ENCODE data around the gene OSBP2.

The OSBP2 gene

GRCh38 chr22:30832407-30832987 is 137.8 kb downstream of the OSBP2 start:
- H3K27me3 ChIP-seq = no peaks in the 10 kb centered on the region
- no peak for DNase-seq
- no peak for TF ChIP-seq CTCF (IDR thresholded peaks at IDR 0.05; ENCODE audit: low read depth, low read length)
- H3K4me1 ChIP-seq = no peaks in the 10 kb centered on the region
- H3K4me3 ChIP-seq (ENCODE audit: low read depth, low read length) = no peak overlapping the region
- H3K9me3 ChIP-seq = no peaks in the 10 kb centered on the region
- H3K36me3 ChIP-seq = no peaks in the 10 kb centered on the region

GRCh38 chr22:30833322-30833721 is 138.6 kb downstream of the OSBP2 start:
- no peak overlapping the region for H3K4me3 ChIP-seq (ENCODE audit: low read depth, low read length)
- no peaks in the 10 kb centered on the region for H3K4me1 ChIP-seq
- TF ChIP-seq CTCF (IDR thresholded peaks at IDR 0.05; ENCODE audit: low read depth, low read length) = no peak
- no peaks in the 10 kb centered on the region for H3K27me3 ChIP-seq
- H3K9me3 ChIP-seq = 0 out of 2 replicates have a peak, but pooled peaks cover 3% of the 10 kb centered on the region
- no peaks in the 10 kb centered on the region for H3K36me3 ChIP-seq
- DNase-seq = no peak

GRCh38 chr22:30837531-30837930 is 142.9 kb downstream of the OSBP2 start:
- H3K36me3 ChIP-seq = no peaks in the 10 kb centered on the region
- no peak overlapping the region for H3K4me3 ChIP-seq (ENCODE audit: low read depth, low read length)
- DNase-seq = no peak
- 0 out of 2 replicates have a peak, but pooled peaks cover 3% of the 10 kb centered on the region for H3K9me3 ChIP-seq
- H3K4me1 ChIP-seq = no peaks in the 10 kb centered on the region
- no peak for TF ChIP-seq CTCF (IDR thresholded peaks at IDR 0.05; ENCODE audit: low read depth, low read length)
- no peaks in the 10 kb centered on the region for H3K27me3 ChIP-seq

GRCh38 chr22:30838111-30838510 is 143.4 kb downstream of the OSBP2 start:
- TF ChIP-seq CTCF (IDR thresholded peaks at IDR 0.05; ENCODE audit: low read depth, low read length) = no peak
- no peak for DNase-seq
- Histone ChIP-seq H3K27me3 (no peaks in the 10 kb centered on the region), H3K9me3 (0 out of 2 replicates have a peak, but pooled peaks cover 3% of the 10 kb centered on the region), H3K4me1 (no peaks in the 10 kb centered on the region), H3K4me3 (ENCODE audit: low read depth, low read length) (no peak overlapping the region), H3K36me3 (no peaks in the 10 kb centered on the region)

GRCh38 chr22:30841273-30841672 is 146.6 kb downstream of the OSBP2 start:
- Histone ChIP-seq H3K4me3 (ENCODE audit: low read depth, low read length) (no peak overlapping the region), H3K27me3 (no peaks in the 10 kb centered on the region), H3K9me3 (0 out of 2 replicates have a peak, but pooled peaks cover 3% of the 10 kb centered on the region), H3K36me3 (no peaks in the 10 kb centered on the region), H3K4me1 (no peaks in the 10 kb centered on the region)
- no peak for TF ChIP-seq CTCF (IDR thresholded peaks at IDR 0.05; ENCODE audit: low read depth, low read length)
- no peak for DNase-seq

- DNase-seq = no peak
- Histone ChIP-seq H3K36me3 (no peaks in the 10 kb centered on the region), H3K9me3 (0 out of 2 replicates have a peak, but pooled peaks cover 1% of the 10 kb centered on the region), H3K27me3 (no peaks in the 10 kb centered on the region), H3K4me3 (ENCODE audit: low read depth, low read length) (no peak overlapping the region), H3K4me1 (no peaks in the 10 kb centered on the region)
- no peak for TF ChIP-seq CTCF (IDR thresholded peaks at IDR 0.05; ENCODE audit: low read depth, low read length)
Observed at GRCh38 chr22:30843245-30843644, 148.6 kb downstream of the OSBP2 start.
